ENCODE results near the gene CD101.

CD101 gene

GRCh38 chr1:117058810-117059209, 57.2 kb downstream of the CD101 start:
- DNase-seq (ENCODE audit: low spot score): no peak

DNA sequence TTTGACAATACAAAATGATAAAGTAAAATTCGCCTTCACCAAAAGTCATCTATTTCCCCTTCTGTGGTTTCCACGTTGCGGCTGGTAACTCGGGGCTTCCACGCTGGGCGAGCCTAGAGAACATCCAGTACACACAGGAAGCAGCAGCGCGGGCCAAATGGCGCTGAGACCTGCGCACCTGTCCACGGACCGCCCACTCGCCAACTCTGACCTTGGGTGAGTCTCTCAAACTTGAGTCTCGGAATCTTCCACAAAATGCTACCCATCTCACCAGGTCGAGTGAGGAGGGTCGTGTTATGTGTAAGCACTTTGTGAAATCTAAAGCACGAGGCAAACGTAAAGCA, 57.7 kb downstream of the CD101 start:
- no peak for DNase-seq (ENCODE audit: low spot score)

- DNase-seq (ENCODE audit: low spot score): peak; percentile 95
Observed at GRCh38 chr1:117059678-117060440, 58.3 kb downstream of the CD101 start, which contains the start of gene TTF2. Gene TTF2, plus strand, starts transcription at chr1:117060326. Its CDS starts 21 bp downstream, at chr1:117060347.

GRCh38 chr1:117060441-117061317, 59.1 kb downstream of the CD101 start:
- DNase-seq (ENCODE audit: low spot score): peak; percentile 55

GRCh38 chr1:117061986-117062415, 60.4 kb downstream of the CD101 start:
- no peak for DNase-seq (ENCODE audit: low spot score)

DNA sequence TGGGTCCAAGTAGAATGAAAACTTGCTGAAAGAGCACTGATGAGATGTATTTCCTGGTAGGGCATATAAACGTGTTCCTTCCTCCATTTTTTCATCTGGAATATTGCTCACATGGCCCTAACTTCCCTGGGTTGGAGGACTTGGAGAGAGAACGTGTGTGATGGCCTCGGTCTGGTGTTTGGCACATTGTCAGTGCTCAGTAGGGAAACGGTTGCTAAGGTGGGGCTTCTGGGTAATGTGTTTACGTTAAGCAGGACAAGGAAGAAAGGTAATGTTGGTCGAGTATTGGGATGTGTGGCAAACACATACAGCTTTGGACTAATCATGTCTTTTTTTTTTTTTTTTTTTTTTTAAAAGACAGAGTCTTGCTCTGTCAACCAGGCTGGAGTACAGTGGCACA, 64.8 kb downstream of the CD101 start:
- DNase-seq (ENCODE audit: low spot score): no peak

- peak; percentile 46 for DNase-seq (ENCODE audit: low spot score)
Observed at GRCh38 chr1:117067533-117068370, 66.2 kb downstream of the CD101 start.

GRCh38 chr1:117068580-117068979, 67.0 kb downstream of the CD101 start:
- DNase-seq (ENCODE audit: low spot score): no peak

DNA sequence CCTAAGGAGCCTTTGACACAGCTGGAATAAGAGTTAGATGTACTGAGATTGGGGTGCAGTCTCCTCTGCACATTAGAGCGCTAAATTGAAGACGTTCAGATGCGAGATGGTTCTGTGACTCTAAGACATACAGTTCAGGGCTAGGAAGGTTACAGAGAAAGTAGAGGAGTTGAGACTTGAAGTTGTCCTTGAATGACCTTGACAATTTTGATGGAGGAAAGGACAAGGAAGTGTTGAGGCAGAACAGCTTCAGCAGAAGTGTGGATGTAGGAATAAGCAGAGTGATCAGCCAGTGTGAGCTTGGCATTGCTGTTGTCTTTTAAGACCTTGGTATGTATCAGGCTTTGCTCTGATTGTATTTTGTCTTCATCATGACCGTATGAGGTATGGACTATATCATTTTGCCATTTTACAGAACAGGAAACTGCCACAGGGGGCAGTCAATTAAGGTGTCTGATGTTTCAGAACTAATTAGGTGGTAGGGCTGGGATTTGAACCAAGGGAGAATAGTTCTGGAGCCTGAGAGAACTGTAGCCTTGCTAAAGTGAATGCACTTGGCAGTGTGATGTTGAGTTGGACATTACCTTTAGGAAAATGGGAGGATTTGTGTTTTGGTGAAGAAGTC, 67.8 kb downstream of the CD101 start:
- DNase-seq (ENCODE audit: low spot score): no peak

GRCh38 chr1:117070124-117070523, 68.6 kb downstream of the CD101 start:
- DNase-seq (ENCODE audit: low spot score): no peak

DNA sequence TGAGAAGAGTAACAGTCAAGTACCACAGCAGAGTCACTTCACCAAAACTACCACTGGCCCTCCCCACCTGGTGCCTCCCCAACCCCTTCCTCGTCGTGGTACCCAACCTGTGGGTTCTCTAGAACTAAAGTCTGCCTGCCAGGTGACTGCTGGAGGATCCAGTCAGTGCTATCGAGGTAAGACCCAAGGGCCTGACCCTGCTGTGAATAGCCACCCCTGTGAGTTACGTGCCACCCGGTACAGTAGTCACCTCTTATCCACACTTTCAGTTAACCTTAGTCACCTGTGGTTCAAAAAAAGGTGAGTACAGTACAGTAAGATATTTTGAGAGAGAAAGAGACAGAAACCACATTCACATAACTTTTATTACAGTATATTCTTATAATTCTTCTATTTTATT, 75.1 kb downstream of the CD101 start:
- DNase-seq (ENCODE audit: low spot score): no peak

DNA sequence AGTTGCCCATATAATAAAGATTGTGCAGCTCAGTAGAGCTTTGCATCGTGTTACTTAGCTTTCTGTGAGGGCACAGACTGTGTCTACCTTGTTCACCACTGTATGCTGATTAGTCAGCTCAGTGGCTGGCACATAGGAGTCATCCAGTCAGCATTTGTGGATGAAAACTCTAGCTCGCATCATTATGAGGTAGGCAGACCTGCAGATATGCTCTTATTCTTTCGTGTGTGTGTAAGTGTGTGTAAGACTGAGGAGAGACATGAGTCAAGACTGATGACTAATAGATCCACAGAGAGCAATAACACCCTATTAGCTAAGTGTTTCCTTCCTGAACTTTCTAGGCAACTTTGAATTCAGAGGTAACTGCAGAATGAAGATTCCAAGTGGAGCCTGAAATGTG, 75.7 kb downstream of the CD101 start:
- no peak for DNase-seq (ENCODE audit: low spot score)

DNA sequence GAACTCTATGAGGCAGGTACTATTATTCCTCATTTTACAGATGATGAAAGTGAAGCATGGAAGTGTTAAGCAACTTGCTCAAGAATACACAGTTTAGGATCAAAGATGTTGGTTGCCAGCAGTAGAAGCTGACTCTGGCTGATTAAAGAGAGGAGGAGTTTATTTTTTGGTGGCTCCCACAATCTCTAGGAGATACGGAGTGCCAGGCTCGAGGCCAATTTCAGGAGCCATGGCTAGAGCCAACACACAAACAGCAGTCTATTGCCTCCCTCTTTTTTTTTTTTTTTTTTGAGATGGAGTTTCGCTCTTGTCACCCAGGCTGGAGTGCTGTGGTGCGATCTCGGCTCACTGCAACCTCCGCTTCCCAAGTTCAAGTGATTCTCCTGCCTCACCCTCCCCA, 78.2 kb downstream of the CD101 start:
- no peak for DNase-seq (ENCODE audit: low spot score)

DNA sequence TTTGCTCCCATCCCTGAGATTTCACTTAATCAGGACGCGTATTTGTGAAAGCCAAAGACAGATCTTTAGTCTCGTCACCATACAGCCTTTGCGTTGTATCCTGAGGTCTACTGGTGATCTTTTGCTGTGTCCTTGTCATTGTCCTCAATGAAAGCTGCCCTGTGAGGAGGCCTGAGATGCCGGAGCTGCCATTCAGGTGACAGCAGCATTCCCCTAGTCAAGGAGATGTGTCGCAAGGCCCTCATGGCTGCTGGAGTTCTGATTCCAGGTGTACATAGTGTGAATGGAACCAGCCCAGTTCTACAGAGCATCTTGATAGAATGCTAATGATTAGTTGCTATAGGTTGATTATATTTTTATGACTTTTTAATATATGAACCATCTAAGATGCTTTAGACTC, 82.7 kb downstream of the CD101 start:
- DNase-seq (ENCODE audit: low spot score): no peak

Measured in COLO829 (cell line).